DLD1 (cell line): ENCODE results near the gene DEPDC1.
"Not testable (repeated sequence)": the region's sequence is repeated elsewhere in the genome, so short reads cannot be mapped to it uniquely, and the experiment has no call there.

ENCODE experiments used
- in situ Hi-C: cut with HindIII; loops from 2 replicates; pipeline ENCODE4 v1.10.0; 2017; ENCODE audit warnings: low sequenced_read_pairs

The DEPDC1 gene, protein sequence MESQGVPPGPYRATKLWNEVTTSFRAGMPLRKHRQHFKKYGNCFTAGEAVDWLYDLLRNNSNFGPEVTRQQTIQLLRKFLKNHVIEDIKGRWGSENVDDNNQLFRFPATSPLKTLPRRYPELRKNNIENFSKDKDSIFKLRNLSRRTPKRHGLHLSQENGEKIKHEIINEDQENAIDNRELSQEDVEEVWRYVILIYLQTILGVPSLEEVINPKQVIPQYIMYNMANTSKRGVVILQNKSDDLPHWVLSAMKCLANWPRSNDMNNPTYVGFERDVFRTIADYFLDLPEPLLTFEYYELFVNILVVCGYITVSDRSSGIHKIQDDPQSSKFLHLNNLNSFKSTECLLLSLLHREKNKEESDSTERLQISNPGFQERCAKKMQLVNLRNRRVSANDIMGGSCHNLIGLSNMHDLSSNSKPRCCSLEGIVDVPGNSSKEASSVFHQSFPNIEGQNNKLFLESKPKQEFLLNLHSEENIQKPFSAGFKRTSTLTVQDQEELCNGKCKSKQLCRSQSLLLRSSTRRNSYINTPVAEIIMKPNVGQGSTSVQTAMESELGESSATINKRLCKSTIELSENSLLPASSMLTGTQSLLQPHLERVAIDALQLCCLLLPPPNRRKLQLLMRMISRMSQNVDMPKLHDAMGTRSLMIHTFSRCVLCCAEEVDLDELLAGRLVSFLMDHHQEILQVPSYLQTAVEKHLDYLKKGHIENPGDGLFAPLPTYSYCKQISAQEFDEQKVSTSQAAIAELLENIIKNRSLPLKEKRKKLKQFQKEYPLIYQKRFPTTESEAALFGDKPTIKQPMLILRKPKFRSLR

DNA sequence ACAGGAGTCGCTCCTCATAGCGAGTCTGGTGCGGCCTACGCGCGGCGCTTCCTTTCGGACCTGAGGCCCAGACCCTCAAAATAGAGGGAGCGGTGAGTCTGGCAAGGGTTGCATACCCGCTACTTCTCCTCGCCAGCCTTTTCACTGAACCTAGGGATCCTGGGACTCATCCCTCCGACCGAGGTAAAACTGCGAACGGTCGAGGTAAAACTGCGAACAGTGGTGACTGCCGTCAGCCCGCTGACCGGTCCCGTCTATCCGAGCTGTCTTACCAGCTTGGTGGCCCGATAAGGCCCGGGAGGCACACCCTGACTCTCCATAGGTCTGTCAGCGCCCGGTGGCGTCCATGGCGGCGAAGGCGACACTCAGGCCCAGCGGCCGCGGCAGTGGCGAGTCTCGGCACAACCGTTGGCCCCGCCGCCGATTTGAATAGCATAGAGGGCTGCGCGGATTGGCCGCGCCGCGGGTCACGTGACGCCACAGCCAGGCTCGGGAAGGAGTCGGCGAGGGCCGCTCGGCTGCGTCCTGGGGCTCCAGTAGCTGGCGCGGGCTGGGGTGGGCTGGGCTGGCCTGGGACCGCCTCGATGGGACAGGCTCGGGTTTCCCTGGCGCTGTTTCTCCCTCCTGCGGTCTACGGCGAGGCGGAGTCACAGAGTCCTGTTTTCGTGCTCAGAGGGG lies at the start of gene DEPDC1:
Gene DEPDC1 (minus strand): TSS at position 403 of the 678 bp plus-strand sequence. CDS start 83 bp downstream, at position 320.
- in situ Hi-C loops = no loop called here

DNA sequence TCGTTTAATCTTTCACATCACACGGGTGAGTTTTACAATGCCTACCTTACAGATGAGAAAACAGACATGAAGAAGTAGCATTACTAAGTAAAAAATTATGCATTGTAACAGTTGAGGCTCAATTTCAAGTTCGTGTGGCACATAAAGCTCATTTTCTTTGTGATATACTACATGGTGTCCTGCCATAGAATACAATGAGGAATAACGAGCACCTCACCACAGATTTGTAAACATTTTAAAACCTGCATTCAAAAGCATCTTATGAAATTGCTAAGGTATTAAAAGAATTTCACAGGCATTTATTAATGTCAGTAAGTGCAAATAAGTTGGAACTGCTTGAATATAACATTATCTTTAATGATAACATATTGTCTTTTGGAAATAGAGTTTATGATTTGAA lies 47.8 kb upstream of the DEPDC1 start:
- in situ Hi-C loops = no loop called here

DNA sequence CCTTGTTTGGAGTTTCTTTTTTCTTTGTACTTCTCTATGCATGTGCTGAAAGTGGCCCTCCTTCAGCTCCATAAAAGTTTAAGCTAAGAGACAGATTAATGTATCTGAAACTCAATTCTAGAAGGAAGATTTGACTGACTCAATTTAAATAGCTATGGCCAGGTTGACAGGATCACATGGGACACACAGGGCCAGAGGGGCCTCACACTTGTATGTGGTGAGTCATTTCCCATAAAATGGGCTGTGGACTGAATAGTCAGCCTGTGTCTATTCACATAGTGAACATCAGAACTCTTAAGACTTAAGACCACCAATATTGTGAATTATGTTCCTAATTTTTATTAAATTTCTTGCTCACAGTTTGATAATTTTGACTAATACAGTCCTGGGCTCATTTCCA lies 45.7 kb upstream of the DEPDC1 start:
- in situ Hi-C loops = no loop called here

DNA sequence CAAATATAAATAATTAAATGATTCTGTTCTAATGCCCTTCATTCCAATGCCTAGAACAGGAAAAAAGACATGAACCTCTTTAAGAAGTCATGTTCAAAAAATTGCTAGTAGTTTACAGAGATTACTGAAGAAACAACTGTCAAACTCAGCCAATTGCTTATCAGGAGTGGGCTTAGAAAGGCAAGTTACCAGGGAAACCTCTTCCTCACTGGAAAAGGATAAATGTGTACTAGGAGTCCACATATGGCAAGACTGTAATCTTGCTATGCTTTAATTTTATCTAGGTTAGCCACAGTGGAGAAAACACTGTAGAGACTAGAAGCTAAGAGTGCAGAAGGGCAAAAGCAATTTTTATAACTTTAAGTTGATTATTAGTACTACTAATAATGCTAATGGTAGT lies 42.1 kb upstream of the DEPDC1 start:
- in situ Hi-C loops = no loop called here

DNA sequence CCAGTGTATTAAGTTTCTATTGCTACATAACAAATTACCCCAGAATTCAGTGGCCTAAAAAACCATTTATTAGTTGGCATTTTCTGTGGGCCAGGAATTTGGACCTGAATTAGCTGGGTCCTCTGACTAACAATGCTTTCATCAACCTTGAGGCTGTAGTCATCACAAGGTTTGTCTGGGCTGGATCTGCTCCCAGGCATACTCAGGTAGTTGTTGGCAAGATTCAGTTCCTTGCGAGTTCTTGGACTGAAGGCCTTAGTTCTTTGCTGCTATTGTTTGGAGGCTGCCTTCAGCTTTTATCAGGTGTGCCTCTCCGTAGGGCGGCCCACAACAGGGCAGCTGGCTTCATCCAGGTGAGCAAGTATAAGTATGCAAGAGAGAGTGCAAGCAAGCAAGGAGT lies 31.4 kb upstream of the DEPDC1 start:
- in situ Hi-C loops = no loop called here

DNA sequence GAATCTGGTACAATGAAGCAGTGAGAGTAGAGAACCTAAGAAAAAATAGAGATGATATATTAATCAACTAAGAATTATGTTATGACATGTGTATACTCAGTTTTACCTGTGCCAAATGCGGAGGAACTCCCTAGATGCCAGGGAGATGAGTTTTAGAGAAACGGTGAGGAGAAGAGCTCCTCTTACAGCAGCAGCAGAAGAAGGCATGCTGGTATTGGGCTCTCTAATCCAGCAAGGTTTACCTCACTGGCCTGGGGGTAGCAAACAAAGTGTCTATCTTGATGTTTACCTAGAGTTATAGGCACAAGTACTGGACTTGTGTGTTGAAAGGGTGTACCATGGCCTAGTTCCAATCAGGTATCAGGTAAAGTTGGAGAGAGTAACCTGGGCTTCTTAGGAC lies 28.9 kb upstream of the DEPDC1 start:
- in situ Hi-C loops = no loop called here

DNA sequence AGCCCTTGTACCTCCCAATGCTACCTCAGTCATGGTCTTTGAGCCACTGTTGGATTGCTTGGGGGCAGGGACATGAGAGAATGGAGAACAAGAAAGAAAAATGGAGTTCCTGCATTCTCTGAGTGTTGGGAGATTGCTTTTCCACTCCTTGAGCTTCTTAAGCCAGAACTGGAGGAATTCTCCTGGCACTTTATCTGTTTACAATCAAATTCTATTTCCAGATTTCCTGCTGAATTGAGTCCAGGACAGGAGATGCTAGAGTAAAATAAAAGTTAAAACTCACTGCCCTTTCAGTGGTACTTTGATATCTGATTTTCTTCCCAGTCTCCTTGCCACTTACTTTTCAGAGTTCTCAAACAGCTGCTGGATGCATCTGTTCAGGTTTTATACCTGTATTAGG lies 24.4 kb upstream of the DEPDC1 start:
- in situ Hi-C loops = no loop called here

DNA sequence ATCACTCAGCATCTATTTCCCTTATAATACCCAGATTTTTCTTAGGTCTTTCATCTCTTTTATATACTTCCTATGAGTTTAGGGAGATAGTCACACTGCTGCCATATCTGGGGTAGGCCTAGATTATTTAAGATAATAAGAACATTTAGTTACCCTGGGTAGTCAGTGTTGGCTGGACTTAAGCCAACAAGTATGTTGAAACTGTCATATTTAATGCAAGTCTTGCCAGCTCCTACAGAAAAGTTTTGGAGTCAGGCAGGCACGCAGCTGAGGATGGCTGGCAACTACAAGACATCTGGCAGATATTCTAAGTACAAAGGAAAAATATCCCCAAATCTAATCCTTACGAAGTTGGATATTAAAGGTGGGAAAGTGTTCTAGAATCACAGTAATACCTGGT lies 19.2 kb upstream of the DEPDC1 start:
- in situ Hi-C loops = no loop called here

DNA sequence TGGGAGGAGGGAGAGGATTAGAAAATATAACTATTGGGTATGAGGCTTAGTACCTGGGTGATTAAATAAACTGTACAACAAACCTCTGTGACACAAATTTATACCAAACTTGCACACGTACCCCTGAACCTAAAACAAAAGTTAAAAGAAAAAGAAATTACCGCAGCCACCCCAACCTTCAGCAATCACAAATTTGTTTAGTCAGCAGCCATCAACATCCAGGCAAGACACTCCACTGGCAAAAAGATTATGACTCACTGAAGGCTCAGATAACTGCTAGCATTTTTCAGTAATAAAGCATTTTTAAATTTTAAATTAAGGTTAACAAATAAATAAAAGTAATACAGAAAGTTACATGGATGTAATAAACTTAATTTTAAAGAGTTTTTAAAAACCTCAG lies 14.4 kb upstream of the DEPDC1 start:
- in situ Hi-C loops = no loop called here

DNA sequence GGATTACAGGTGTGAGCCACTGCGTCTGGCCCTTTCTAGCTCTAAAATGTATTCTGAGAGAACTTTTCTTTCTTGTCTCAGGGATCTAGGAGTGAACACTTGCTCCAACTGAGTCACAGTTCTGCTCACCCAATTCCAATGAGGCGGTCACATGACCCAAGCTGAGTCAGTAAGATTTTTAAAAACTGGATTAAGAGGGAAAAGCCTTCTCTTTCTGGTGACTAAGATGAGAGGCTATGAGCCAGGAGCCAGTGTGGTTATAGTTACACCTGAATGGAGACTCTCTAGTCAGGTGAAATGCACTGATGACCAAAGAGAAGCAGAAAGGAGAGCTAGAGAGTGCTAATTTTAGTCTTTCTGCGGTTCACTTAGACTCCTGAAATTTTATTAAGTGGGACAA lies 9.5 kb upstream of the DEPDC1 start:
- in situ Hi-C loops = no loop called here

DNA sequence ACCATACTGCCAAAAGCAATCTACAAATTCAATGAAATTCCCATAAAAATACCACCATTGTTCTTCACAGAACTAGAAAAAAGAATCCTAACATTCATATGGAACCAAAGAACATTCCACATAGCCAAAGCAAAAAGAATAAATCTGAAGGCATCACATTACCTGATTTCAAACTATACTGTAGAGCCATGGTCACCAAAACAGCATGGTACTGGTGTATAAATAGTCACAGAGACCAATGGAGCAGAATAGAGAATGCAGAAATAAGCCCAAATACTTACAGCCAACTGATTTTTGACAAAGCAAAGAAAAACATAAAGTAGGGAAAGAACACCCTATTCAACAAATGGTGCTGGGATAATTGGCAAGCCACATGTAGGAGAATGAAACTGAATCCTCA lies 6.2 kb upstream of the DEPDC1 start:
- in situ Hi-C loops = no loop called here

DNA sequence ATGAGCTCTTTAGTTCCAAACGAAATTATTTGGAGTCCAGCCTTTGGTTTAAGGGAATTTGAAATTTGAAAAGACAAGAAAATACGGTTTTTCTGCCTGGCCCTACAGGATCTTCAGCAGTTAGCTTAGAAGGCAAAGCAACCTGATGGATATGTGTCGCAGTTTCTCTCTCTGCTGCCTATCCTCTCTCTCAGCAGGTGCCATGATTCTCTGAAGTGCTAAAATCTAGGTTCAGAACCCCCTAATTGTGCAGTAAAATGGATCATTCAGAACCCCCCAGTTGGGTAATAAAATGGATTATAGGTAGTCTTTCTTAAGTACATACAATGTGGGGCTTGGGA lies 446 bp upstream of the DEPDC1 start:
- in situ Hi-C loops = no loop called here

DNA sequence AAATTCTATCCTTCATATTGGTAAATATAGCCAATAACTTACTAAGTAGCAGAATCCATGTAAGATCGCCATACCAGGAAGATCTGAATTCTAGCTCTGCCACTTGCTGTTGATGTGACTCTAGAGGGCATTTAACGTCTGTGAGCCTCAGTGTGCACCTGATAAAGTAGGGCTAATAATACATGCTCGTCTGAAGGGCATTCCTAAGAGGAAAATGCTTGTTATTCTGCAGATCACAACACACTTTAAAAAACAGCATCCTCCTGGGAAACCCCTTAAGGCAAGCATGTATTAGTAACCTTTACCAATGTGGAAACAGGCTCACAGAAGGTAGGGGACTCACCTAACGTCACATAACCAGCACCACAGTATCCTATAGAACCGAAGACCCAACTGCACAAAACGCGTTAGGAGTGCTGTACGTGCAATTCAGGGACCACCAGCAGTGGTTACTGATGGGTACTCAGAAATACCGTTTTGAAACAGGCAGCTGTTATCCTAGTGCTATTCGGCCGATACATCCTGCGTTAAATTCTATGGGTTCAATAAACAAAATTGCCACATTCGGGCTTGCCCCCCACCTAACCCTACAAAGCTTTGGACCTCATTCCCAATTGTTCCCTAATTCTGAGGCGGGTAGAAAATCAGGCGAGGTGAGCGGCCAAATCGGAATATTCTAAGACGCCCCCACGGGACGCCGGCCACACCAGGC lies 758 bp downstream of the DEPDC1 start:
- in situ Hi-C loops = no loop called here

DNA sequence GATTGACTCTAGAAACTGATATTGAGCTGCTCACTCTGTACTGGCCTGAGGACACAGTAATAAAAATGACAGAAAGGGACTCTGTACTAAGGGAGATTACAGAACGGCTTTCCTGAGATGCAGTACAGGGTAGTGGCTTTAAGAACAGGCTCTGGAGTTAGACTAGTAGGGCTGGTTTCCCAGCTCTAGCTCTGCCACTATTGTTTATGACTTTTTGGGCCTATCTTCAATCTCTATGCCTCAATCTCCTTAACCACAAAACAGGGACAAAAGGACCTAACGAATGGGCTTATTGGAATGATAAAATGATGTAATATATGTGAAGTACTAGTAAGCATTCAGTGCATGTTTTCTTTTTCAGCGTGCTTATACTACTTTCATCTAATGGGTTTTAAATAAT lies 1.4 kb downstream of the DEPDC1 start:
- in situ Hi-C loops = no loop called here

DNA sequence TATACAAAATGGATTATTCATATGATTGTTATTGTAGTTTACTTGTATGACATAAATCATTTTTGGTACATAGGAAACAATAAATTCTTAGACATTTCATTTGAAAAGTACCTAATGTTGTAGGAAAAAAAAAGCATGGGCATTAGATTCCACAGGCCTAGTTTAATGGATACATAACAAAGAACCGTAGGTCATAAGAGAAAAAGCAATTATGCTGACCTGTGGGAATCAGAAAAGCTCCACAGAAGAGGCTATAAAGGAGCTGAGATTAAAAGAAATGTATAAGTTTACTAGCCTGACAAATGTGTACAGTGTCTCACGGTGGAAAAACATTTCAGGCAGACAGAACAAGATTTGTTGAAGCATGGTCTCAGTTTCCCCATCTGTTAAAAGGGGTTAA lies 3.7 kb downstream of the DEPDC1 start:
- in situ Hi-C loops = no loop called here

DNA sequence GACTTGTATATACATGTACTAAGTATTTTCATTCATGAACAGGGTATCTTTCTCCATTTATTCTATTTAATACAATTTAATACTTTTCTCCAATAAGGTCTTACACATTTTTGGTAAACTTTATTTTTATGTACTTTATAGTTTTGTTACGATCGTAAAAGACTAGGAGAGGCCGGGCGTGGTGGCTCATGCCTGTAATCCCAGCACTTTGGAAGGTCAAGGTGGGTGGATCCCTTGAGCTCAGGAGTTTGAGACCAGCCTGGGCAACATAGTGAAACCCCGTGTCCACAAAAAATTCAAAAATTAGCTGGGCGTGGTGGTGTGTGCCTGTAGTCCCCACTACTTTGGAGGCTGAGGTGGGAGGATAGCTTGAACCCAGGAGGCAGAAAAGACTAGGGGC lies 4.6 kb downstream of the DEPDC1 start:
- in situ Hi-C loops = not testable (repeated sequence)

DNA sequence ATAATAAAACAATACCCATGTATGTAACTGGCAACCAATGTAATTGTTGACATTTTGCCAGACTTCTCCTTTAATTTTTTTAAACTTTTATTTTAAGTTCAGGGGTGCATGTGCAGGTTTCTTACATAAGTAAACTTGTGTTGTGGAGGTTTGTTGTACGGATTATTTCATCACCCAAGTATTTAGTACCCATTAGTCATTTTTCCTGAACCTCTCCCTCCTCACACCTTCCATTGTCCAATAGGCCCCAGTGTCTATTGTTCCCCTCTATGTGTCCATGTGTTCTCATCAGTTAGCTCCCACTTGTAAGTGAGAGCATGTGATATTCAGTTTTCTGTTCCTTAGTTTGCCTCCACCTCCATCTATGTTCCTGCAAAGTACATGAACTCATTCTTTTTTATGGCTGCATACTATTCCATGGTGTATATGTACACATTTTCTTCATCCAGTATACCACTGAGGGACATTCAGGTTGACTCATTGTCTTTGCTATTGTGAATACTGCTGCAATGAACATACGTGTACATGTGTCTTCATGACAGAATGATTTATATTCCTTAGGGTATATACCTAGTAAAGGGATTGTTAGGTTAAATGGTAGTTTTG lies 6.7 kb downstream of the DEPDC1 start:
- in situ Hi-C loops = no loop called here

DNA sequence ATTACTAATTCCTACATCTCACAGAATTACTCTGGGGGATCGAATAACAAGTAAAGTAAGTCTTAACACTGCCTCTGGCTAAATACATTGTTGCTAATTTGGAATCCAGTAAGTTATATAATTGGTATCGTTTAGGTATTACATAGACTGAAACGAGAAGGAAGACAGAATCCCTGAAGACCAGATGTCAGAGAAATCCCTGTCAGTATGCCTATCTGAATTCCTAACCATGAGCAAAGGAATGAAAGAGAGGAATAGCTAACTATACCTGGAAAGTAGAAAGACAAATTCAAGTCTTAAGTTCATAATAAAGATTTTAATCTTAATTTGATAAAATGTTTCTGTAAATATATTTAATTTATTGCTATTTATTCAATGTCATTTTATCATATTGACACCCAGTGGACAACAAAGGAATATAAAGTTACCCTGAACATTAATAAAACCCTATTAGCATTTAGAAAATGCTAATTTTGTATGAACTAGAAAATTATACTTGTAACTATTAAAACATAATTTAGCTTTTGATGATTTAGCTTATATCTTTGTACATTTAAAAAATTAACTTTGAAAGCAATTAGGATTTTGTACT lies 11.4 kb downstream of the DEPDC1 start:
- in situ Hi-C loops = no loop called here

DNA sequence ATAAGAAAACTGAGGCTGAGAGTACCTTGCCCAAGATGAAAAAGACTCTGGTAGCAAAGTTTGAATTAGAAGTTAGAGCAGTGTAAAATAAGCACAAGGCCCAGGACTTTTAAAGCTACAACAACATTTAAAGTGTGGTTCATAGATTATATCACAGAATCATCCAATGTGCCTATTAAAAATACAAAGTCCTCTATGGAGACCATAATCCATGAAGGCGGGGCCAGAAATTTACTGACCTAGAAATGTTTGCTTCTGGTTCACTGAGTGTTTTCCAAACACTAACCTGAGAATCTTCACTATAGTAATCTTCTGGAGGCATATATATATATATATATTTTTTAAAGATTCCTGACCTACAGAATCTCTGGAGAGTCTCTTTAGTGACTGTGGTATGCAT lies 12.3 kb downstream of the DEPDC1 start:
- in situ Hi-C loops = no loop called here

DNA sequence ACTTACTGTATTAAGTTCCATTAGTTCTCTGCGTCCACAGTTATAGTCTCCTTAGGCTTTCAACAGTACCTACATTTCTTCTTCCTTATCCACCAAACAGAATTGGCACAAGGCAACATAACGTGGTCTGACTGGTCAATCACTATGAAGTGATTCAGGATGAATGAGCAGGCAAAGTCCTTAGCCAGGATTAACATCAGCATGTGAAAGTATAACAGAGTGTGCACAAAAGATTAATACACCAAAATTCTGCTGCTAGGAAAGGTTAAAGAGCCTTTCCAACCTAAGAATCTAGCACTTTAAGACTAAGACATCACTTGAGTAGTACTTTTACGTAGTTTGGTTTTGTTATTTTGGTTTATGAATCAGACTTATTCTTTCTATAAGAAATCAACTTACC lies 15.8 kb downstream of the DEPDC1 start:
- in situ Hi-C loops = no loop called here
